ENCODE results near the gene CEP20. TPM values are rescaled to one million over a fixed set of nuclear protein-coding genes. Genes with fewer than 3 reads are reported as not detected.
A peak's percentile ranks its signal among the peaks of the same experiment; 100 is the strongest.

CEP20 gene
- total RNA-seq, 4 donors from 2014 or later: 39.7 to 43.3 (median 40.7) TPM

- H3K4me3 ChIP-seq (ENCODE audit: low read depth, poor library complexity, severe bottlenecking): no peak overlapping the region
- DNase-seq (ENCODE audit: low spot score in 2 of 2): no peak
- no peak for TF ChIP-seq CTCF (IDR thresholded peaks at IDR 0.05)
- TF ChIP-seq POLR2A (IDR thresholded peaks at IDR 0.05): no peak
- WGBS, 2 donors: 95 to 96% methylated on average over 5 of the region's 5 CpGs
- intact Hi-C loops (cut with DNase I; ENCODE audit: low total_unique reads): loop anchor here (10.0 kb wide), 1 partner anchor 248 kb away; no protein-coding TSS in a partner anchor
Observed at GRCh38 chr16:15876503-15876902, 11.9 kb downstream of the CEP20 start.

GRCh38 chr16:15874745-15875314 lies 13.6 kb downstream of the CEP20 start:
- no peak for TF ChIP-seq POLR2A (IDR thresholded peaks at IDR 0.05)
- TF ChIP-seq CTCF (IDR thresholded peaks at IDR 0.05): no peak
- peak; percentile 40 to 86 for DNase-seq (ENCODE audit: low spot score in 2 of 2)
- WGBS, 2 donors: 25 to 33% methylated on average over 7 of the region's 7 CpGs
- H3K4me3 ChIP-seq (ENCODE audit: low read depth, poor library complexity, severe bottlenecking): no peak overlapping the region
- intact Hi-C loops (cut with DNase I; ENCODE audit: low total_unique reads): loop anchor here (10.0 kb wide), 1 partner anchor 250 kb away; no protein-coding TSS in a partner anchor

DNA sequence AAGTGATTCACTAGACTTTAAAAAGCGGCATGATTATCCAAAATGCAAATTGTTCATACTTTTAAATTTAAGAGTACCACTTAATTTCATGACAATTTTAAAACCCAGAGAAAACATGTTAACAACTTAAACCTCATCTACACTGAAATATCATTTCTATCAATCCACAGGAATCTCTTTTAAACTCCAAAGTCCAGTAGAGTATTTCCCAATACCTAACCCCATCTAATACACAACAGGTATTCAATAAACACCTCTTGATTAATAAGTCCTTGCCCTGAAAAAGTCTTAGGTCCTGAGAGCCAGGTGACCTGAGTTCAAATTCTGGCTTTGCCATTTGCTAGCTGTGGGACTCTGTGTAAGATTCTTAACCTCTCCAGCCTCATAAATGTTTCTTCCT lies 14.7 kb downstream of the CEP20 start:
- 57 to 97% methylated on average over 1 of the region's 1 CpG for WGBS, 2 donors
- TF ChIP-seq CTCF (IDR thresholded peaks at IDR 0.05): no peak
- TF ChIP-seq POLR2A (IDR thresholded peaks at IDR 0.05): no peak
- no peak overlapping the region for H3K4me3 ChIP-seq (ENCODE audit: low read depth, poor library complexity, severe bottlenecking)
- intact Hi-C loops (cut with DNase I; ENCODE audit: low total_unique reads): loop anchor here (10.0 kb wide), 1 partner anchor 251 kb away; no protein-coding TSS in a partner anchor
- no peak for DNase-seq (ENCODE audit: low spot score in 2 of 2)

DNA sequence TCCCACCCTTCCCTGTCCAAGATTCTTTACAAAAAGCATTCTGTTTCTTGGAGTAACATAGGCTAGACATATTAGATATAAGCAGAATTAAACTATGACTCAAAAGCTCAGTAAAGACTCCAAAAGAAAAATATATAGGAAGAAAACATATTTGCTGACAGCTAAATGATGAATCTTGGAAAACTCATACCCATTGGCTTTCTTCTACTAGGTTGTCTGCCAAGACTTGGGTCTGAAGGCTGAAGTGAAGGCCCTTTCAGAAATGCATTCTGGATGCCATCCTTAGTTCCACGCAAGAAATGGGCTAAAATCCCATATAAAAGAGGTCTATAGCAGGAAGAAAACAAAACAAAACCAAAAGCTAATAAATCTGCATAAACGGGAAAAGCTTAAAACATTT lies 15.1 kb downstream of the CEP20 start:
- TF ChIP-seq CTCF (IDR thresholded peaks at IDR 0.05) (no peak), POLR2A (IDR thresholded peaks at IDR 0.05) (no peak)
- H3K4me3 ChIP-seq (ENCODE audit: low read depth, poor library complexity, severe bottlenecking): no peak overlapping the region
- DNase-seq (ENCODE audit: low spot score in 2 of 2): no peak
- WGBS, 2 donors: 76 to 77% methylated on average over 2 of the region's 2 CpGs
- intact Hi-C loops (cut with DNase I; ENCODE audit: low total_unique reads): loop anchor here (10.0 kb wide), 1 partner anchor 252 kb away; no protein-coding TSS in a partner anchor

DNA sequence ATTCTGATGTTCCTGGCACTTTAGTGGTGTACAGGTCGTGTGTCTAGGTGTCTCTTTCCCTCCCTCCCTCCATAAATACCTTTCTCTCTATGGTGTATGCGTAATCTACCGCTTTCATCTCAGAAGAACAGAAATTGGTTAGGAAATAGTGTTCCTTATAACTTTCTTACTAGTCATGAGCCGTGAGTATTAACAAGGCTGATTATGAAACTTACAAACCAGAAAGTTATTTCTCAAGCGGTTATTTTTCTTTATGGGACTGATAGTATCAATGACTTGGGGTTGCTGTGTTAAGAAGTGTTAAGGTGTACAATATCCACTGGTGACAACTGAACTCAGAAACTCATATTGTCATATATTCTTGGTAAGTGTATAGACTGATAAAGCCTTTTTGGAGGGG lies 18.4 kb downstream of the CEP20 start:
- DNase-seq (ENCODE audit: low spot score in 2 of 2): no peak
- TF ChIP-seq POLR2A (IDR thresholded peaks at IDR 0.05): no peak
- TF ChIP-seq CTCF (IDR thresholded peaks at IDR 0.05): no peak
- H3K4me3 ChIP-seq (ENCODE audit: low read depth, poor library complexity, severe bottlenecking): no peak overlapping the region
- intact Hi-C loops (cut with DNase I; ENCODE audit: low total_unique reads): loop anchor here (10.0 kb wide), 1 partner anchor 255 kb away; no protein-coding TSS in a partner anchor
- WGBS, 2 donors: 78 to 88% methylated on average over 5 of the region's 5 CpGs

- no peak for DNase-seq (ENCODE audit: low spot score in 2 of 2)
- TF ChIP-seq CTCF (IDR thresholded peaks at IDR 0.05) (no peak), POLR2A (IDR thresholded peaks at IDR 0.05) (no peak)
- H3K4me3 ChIP-seq (ENCODE audit: low read depth, poor library complexity, severe bottlenecking): no peak overlapping the region
- 67 to 70% methylated on average over 5 of the region's 5 CpGs for WGBS, 2 donors
- intact Hi-C loops (cut with DNase I; ENCODE audit: low total_unique reads): no loop called here
Observed at GRCh38 chr16:15866451-15866850, 22.0 kb downstream of the CEP20 start.

Data from lower leg skin (tissue), 4 donors.